Measurements from ENCODE around the gene PDLIM4.

Gene PDLIM4

DNA sequence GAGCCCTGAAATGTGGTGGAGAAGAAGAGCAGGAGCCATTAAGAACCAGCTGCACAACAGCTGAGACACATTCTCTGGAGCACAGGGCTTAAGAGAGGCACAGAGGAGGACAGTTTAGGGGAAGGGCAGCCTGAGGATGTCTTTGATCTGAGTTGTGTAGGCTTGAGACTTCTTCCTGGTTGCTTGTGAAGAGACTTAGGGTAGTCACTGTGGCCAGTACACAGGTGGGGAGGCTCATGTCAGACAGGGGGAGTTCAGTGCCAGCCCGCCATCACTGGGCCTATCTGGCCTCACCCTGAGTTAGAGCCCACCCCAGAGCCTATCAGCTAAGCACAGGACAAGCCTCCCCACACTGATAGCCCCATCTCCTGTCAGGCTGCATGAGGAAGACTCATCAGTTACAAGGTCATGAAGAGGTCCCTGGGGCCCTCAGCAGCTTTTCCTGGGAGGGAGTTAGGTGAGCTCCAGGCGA, 56.5 kb downstream of the PDLIM4 start:
- no peak for DNase-seq

DNA sequence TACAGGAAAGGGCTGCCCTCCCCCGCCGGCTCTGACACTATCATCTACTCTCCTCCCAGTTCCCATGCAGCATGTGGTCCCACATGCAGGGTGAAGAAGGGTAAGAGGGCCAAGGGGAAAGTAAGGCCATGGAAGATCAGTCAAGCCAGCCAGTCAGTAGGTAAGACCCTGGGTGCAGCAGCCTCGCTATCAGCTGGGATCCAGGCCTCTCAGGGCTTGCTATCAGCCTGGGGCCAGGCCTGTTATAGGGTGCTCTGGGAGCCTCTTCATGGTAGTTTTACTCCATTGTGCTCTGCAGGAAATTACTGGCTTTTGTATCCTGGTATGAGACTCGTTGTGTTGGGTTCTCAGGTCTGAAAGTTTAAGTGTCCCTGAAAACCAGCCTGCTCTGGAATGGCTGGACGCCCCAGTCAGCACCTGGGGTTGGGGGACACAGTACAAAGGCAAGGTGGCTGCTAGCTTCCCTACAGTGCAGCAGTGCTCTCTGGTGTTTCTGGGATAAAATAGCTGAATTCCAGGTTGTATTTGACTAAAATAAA, 58.1 kb downstream of the PDLIM4 start:
- no peak for DNase-seq

DNA sequence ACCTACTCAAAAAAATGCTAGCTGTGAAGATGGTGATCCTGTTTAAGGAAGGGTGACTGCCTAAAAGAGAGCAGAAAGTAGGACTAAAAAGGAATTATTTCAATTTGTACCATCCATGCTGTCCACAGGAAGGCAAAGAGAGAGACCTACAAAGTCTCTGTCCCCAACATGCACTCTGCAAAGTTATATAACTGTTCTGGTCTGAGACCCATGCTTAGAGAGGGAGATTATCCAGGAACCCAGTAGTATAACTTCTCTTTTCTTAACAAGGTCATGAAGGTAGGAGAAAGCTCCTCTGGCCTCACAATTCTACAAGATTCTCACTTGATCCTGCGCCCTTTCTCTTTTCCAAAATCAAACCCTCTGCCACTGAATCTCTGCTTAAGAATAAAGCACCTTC, 62.5 kb downstream of the PDLIM4 start:
- no peak for DNase-seq

DNA sequence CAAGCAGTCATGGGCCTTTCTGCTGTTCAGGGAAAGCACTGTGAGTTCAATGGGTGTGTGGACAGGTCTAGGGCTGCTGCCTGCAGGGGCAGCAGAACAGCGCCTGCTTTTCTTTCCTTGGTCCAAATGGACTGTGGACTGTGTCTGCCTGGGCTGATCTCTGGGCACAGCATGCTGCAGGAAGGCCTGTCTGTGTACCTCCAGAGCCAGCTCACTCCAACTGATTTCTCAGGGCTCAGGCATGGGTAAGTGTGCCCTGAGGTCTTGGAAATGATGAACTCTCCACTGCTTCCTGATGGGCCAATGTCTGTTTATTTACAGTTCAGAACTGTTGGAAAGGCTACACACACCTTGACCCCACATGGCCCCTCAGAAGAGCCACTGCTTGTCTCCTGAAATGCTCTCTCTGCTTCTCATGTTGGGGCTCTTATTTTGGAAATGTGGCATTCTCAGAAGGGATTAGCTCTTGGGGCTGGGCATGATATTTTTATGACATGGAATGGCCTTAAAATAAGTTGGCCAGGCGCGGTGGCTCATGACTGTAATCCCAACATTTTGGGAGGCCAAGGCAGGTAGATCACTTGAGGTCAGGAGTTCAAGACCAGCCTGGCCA, 63.7 kb downstream of the PDLIM4 start:
- no peak for DNase-seq

DNA sequence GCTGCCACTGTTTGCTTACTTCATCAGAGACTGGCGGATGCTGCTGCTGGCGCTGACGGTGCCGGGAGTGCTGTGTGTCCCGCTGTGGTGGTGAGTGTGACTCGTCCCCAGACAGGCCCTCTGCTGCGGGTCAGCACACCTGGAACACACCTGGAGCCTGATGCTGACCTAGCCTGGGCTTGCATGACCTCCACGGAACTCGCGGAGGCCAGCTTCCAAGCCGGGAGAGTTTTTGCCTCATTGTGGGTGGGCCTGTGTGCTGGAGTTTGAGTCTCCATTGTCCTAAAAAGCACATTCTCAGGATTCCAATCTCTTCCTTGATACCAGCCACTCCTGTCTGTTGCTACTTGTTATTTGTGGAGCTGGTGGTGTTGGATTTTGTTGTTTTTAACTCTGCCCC, 64.8 kb downstream of the PDLIM4 start:
- no peak for DNase-seq

Measured in DMS 273 treated with DMSO at 0.1 percent for 48 hours (cell line).